GM12878 (cell line): ENCODE results near the gene DHX40.

Experiments
- CBX5 ChIP-seq: sonication (generic); IDR thresholded peaks from 2 replicates; pipeline ENCODE4 v1.6.1; 2016; ENCODE audit warnings: low read depth, moderate library complexity, mild to moderate bottlenecking, inconsistent platforms
- CTCF ChIP-seq, 3 experiments: IDR thresholded peaks in 2 of 3; conservative IDR thresholded peaks in 1 of 3; 2 replicates each; pipeline ENCODE4 v1.5.1; 2011; ENCODE audit warnings: low read depth in 3 of 3, low read length in 3 of 3, mild to moderate bottlenecking in 3 of 3, control low read depth in 2 of 3, moderate library complexity in 2 of 3, inconsistent platforms in 1 of 3, mixed read lengths in 1 of 3; ENCODE audit not compliant: control insufficient read depth in 2 of 3, insufficient read depth in 1 of 3; ENCODE audit errors: extremely low read depth in 1 of 3
- FOS ChIP-seq: IDR thresholded peaks from 3 replicates; pipeline ENCODE4 v1.6.1; 2011; ENCODE audit warnings: borderline replicate concordance; ENCODE audit not compliant: insufficient read length; ENCODE audit errors: extremely low read depth
- NFYA ChIP-seq: IDR thresholded peaks from 2 replicates; pipeline ENCODE4 v1.6.1; 2011; ENCODE audit warnings: low read depth, mild to moderate bottlenecking, low read length, improper control_type of control experiment, borderline replicate concordance
- POLR2A ChIP-seq: IDR thresholded peaks from 2 replicates; pipeline ENCODE4 v1.6.1; 2011; ENCODE audit warnings: low read depth, mild to moderate bottlenecking, low read length
- SIN3A ChIP-seq: IDR thresholded peaks from 2 replicates; pipeline ENCODE4 v1.6.1; 2012; ENCODE audit warnings: low read depth, low read length, improper control_type of control experiment
- USF1 ChIP-seq: IDR thresholded peaks from 2 replicates; pipeline ENCODE4 v1.6.1; 2011; ENCODE audit warnings: borderline replicate concordance, low read depth, mild to moderate bottlenecking, moderate library complexity, mixed read lengths, low read length; ENCODE audit not compliant: insufficient read depth; ENCODE audit errors: extremely low read length
- ZBTB11 ChIP-seq: fragments of 450-650 bp; formaldehyde crosslinking; IDR thresholded peaks from 2 replicates; pipeline ENCODE4 v1.5.0; 2022; ENCODE audit warnings: mild to moderate bottlenecking, missing genetic modification characterization

GRCh38 chr17:59621771-59622170 lies 56.4 kb downstream of the DHX40 start:
- TF ChIP-seq CTCF (IDR thresholded peaks at IDR 0.05 in 2 of 3, conservative IDR thresholded peaks at IDR 0.05 in 1 of 3; ENCODE audit: control insufficient read depth in 2 of 3, extremely low read depth in 1 of 3, insufficient read depth in 1 of 3, low read depth in 3 of 3, low read length in 3 of 3) (no peak), FOS (no peak), CBX5 (no peak), SIN3A (no peak), NFYA (no peak), POLR2A (no peak), ZBTB11 (CRISPR knock-in tag) (no peak), USF1 (no peak)
